Epithelial cell of esophagus (primary cell): Measurements from ENCODE around the gene RNF40.
A peak's percentile ranks its signal among the peaks of the same experiment; 100 is the strongest.

Source experiments
- DNase-seq: peaks from one replicate; pipeline ENCODE4 v3.0.0; 2010; ENCODE audit warnings: low read depth
- H3K4me3 ChIP-seq: 2 replicates; pipeline ENCODE4 v1.5.1; 2011; ENCODE audit warnings: mild to moderate bottlenecking, low read length, control low read depth
- CTCF ChIP-seq: IDR thresholded peaks from 2 replicates; pipeline ENCODE4 v1.5.1; 2011; ENCODE audit warnings: low read depth, mild to moderate bottlenecking, low read length, control low read depth, inconsistent platforms; ENCODE audit not compliant: insufficient read depth; ENCODE audit errors: missing control alignments

The RNF40 gene

GRCh38 chr16:30755955-30756780 lies 6.0 kb upstream of the RNF40 start:
- no peak for TF ChIP-seq CTCF
- H3K4me3 ChIP-seq = no peak overlapping the region
- DNase-seq = no peak

- TF ChIP-seq CTCF = no peak
- no peak overlapping the region for H3K4me3 ChIP-seq
These were observed 5.4 kb upstream of the RNF40 start for GRCh38 chr16:30756781-30757100.

GRCh38 chr16:30757316-30757715 lies 4.8 kb upstream of the RNF40 start:
- H3K4me3 ChIP-seq = no peak overlapping the region
- no peak for DNase-seq
- TF ChIP-seq CTCF = no peak

More at GRCh38 chr16:30756781-30757100, 5.4 kb upstream of the RNF40 start:
- no peak for DNase-seq

GRCh38 chr16:30758988-30759491 lies 3.1 kb upstream of the RNF40 start:
- no peak overlapping the region for H3K4me3 ChIP-seq
- no peak for TF ChIP-seq CTCF
- DNase-seq = no peak

GRCh38 chr16:30760001-30760559 lies 2.0 kb upstream of the RNF40 start:
- no peak for TF ChIP-seq CTCF
- DNase-seq = no peak
- no peak overlapping the region for H3K4me3 ChIP-seq

- no peak for TF ChIP-seq CTCF
- H3K4me3 ChIP-seq = peak overlapping the region; percentile 94
- no peak for DNase-seq
These were observed 1.3 kb upstream of the RNF40 start for GRCh38 chr16:30760577-30761426.
